Lung (tissue), 16 donors: ENCODE data around the gene TMEM213. TPM values are rescaled to one million over a fixed set of nuclear protein-coding genes. Genes with fewer than 3 reads are reported as not detected.

Source experiments
- ATAC-seq: fragments of 200-7000 bp; cut with Tn5 transposase; one replicate; pipeline ENCODE4 v1.9.1; 2020; ENCODE audit warnings: moderate number of reproducible peaks; ENCODE audit not compliant: insufficient read depth, low FRiP score
- DNase-seq, 3 donors: peaks; one replicate each; pipeline ENCODE4 v3.0.0-alpha.2; 2013 to 2017
- H3K27ac ChIP-seq, 2 donors: one replicate each; pipeline ENCODE4 v1.5.1; 2013; ENCODE audit warnings: mild to moderate bottlenecking in 2 of 2, moderate library complexity in 2 of 2, control low read depth in 1 of 2, inconsistent platforms in 1 of 2, low read depth in 1 of 2, low read length in 1 of 2
- H3K27me3 ChIP-seq, 3 donors: one replicate each; pipeline ENCODE4 v1.5.1; 2013; ENCODE audit warnings: low read length in 2 of 3; ENCODE audit not compliant: control insufficient read depth in 3 of 3, insufficient read depth in 3 of 3
- H3K36me3 ChIP-seq, 4 donors: one replicate each; pipeline ENCODE4 v1.5.1; 2013; ENCODE audit warnings: low read length in 4 of 4, mild to moderate bottlenecking in 1 of 4, moderate library complexity in 1 of 4; ENCODE audit not compliant: control insufficient read depth in 4 of 4, insufficient read depth in 4 of 4
- H3K4me1 ChIP-seq, 5 donors: one replicate each; pipeline ENCODE4 v1.5.1; 2013; ENCODE audit warnings: low read length in 5 of 5, mild to moderate bottlenecking in 2 of 5, moderate library complexity in 1 of 5; ENCODE audit not compliant: control insufficient read depth in 5 of 5, insufficient read depth in 5 of 5
- H3K4me3 ChIP-seq: one replicate; pipeline ENCODE4 v1.5.1; 2013; ENCODE audit warnings: mild to moderate bottlenecking, control low read depth, moderate library complexity
- H3K9ac ChIP-seq, 2 donors: one replicate each; pipeline ENCODE4 v1.5.1; 2013; ENCODE audit warnings: low read length in 2 of 2, control low read depth in 1 of 2; ENCODE audit not compliant: insufficient read depth in 1 of 2
- H3K9me3 ChIP-seq, 4 donors: one replicate each; pipeline ENCODE4 v1.5.1; 2013; ENCODE audit warnings: low read length in 3 of 4, mild to moderate bottlenecking in 1 of 4, moderate library complexity in 1 of 4; ENCODE audit not compliant: control insufficient read depth in 4 of 4, insufficient read depth in 3 of 4
- WGBS, 2 donors: extraction: QIAGEN DNeasy Blood & Tissue Kit; methylation state at CpG; one replicate each; pipeline ENCODE4 v1.1.7; 2013; 5-methylcytosine and 5-hydroxymethylcytosine counted together
- long read RNA-seq, 5 donors: transcript quantifications; one replicate each; lab custom pipeline, GENCODE V29; 2026
- polyA plus RNA-seq, 2 donors: library from polyadenylated mRNA; stranded (reverse); fragments of 200-250 nt; gene quantifications; one replicate each; pipeline ENCODE4 v1.2.1, GENCODE V29; 2013
- total RNA-seq, 2 donors: library from RNA; depleted of rRNA in 1 of 2; stranded (reverse); fragments of >200 nt in 1 of 2; gene quantifications; one replicate each; pipeline ENCODE4 v1.2.1, GENCODE V29; 2014 to 2021
- TF ChIP-seq, protein P1 (sequence below): IDR thresholded peaks from 2 replicates; pipeline ENCODE4 v1.5.1; 2012; ENCODE audit warnings: mild to moderate bottlenecking; ENCODE audit errors: control extremely low read depth, extremely low read depth
- donor health status: control.
- donor health status: control.
- donor health status: Bipolar disorder and iron deficiency.
- donor health status: healthy.
- donor health status: DM: yes; HTN: yes; CAD: no.

TMEM213 gene, protein sequence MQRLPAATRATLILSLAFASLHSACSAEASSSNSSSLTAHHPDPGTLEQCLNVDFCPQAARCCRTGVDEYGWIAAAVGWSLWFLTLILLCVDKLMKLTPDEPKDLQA
- total RNA-seq (1 to 10 TPM in 1 of 2 donors, not detected in 1; 2.0 TPM), polyA plus RNA-seq (under 1 TPM; 0.29 to 0.83 TPM)
- long read RNA-seq, donor 1, partial matches to known transcripts = 5 of 5 reads
- long read RNA-seq, donor 1, other reads (novel, unspliced or antisense) = 0 of 5 reads
- long read RNA-seq, donor 2 = 0 reads
- long read RNA-seq, donor 3, partial matches to known transcripts = 0 of 6 reads
- long read RNA-seq, donor 3, other reads (novel, unspliced or antisense) = 6 of 6 reads
- long read RNA-seq, donor 4, partial matches to known transcripts = 12 of 12 reads
- long read RNA-seq, donor 4, other reads (novel, unspliced or antisense) = 0 of 12 reads
- long read RNA-seq, donor 5, partial matches to known transcripts = 9 of 9 reads
- long read RNA-seq, donor 5, other reads (novel, unspliced or antisense) = 0 of 9 reads

DNA sequence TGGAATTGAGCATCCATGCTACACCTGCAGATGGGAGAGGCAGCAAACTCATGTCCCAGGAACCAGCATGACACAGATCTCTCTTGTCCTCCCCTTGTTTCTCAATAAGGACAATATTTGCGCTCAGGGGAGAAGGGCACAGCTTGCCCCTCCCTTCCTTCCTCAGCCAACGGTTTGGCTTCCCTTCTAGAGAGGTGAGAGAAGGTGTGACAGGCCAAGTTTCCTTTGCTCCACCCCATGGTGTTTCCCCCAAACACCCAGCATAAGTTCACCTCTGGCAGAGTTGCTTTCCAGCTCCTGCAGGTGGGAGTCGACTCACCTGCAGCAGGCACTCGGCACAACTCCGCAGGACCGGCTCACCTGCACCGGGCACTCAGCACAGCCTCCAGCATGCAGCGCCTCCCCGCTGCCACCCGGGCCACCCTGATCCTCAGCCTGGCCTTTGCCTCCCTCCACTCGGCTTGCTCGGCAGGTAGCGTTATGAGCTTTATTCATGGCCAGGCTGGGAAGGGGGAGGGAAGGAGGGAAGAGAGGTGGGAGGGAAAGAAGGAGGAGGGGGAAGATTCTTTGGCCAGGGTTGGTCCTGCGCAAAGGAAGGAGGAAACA is at the start of gene TMEM213, which contains the start of gene ATP6V0A4:
Gene TMEM213 (plus strand): TSS at position 280 of the 606 bp plus-strand sequence. CDS start 111 bp downstream, at position 391.
Gene ATP6V0A4 (minus strand): TSS at position 482 of the 606 bp plus-strand sequence. CDS start 26,949 bp downstream, outside the sequence.
- H3K27ac ChIP-seq = no peak within 1 kb of the TSS
- DNase-seq (peak in 2 of 3 donors; percentile 20 to 29), ATAC-seq (peak; percentile 28)
- 26 to 37% methylated on average over 14 of the region's 14 CpGs for WGBS, 2 donors
- H3K4me1 ChIP-seq = peaks cover 0 to 3% (median 0%) of the 10 kb centered on the region in 5 donors
- no peaks in the 10 kb centered on the region for H3K9me3 ChIP-seq
- H3K4me3 ChIP-seq = no peak within 1 kb of the TSS
- no peak within 1 kb of the TSS for H3K9ac ChIP-seq
- no peaks in the 10 kb centered on the region for H3K36me3 ChIP-seq
- H3K27me3 ChIP-seq = peaks cover 0 to 4% (median 0%) of the 10 kb centered on the region in 3 donors
- TF ChIP-seq, protein P1, sequence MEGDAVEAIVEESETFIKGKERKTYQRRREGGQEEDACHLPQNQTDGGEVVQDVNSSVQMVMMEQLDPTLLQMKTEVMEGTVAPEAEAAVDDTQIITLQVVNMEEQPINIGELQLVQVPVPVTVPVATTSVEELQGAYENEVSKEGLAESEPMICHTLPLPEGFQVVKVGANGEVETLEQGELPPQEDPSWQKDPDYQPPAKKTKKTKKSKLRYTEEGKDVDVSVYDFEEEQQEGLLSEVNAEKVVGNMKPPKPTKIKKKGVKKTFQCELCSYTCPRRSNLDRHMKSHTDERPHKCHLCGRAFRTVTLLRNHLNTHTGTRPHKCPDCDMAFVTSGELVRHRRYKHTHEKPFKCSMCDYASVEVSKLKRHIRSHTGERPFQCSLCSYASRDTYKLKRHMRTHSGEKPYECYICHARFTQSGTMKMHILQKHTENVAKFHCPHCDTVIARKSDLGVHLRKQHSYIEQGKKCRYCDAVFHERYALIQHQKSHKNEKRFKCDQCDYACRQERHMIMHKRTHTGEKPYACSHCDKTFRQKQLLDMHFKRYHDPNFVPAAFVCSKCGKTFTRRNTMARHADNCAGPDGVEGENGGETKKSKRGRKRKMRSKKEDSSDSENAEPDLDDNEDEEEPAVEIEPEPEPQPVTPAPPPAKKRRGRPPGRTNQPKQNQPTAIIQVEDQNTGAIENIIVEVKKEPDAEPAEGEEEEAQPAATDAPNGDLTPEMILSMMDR = no peak

DNA sequence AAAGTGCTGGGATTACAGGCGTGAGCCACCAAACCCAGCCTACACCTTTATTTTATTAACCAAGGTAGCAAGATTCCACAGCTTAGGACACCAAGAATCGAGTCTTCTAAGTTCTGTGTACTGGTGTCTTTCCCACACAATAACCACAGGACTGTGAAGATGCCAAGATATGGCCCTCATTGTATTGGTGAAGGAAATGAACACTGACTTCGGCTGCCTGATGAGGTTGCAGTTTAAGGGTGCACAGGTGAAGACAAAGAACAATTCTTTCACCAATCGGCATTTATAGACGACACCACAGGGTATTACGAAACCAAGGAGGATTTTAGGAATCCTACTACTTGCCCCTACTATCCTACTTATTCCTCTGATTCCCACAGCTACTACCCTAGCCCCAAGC is 49.1 kb upstream of the TMEM213 start:
- H3K9ac ChIP-seq = no peak overlapping the region
- H3K4me3 ChIP-seq = no peak overlapping the region
- DNase-seq (no peak), ATAC-seq (no peak)
- no peaks in the 10 kb centered on the region for H3K9me3 ChIP-seq
- peaks cover 0 to 4% (median 0%) of the 10 kb centered on the region in 5 donors for H3K4me1 ChIP-seq
- TF ChIP-seq, protein P1 = no peak
- 84 to 91% methylated on average over 6 of the region's 6 CpGs for WGBS, 2 donors
- no peaks in the 10 kb centered on the region for H3K27me3 ChIP-seq
- no peak overlapping the region for H3K27ac ChIP-seq
- H3K36me3 ChIP-seq = no peaks in the 10 kb centered on the region

DNA sequence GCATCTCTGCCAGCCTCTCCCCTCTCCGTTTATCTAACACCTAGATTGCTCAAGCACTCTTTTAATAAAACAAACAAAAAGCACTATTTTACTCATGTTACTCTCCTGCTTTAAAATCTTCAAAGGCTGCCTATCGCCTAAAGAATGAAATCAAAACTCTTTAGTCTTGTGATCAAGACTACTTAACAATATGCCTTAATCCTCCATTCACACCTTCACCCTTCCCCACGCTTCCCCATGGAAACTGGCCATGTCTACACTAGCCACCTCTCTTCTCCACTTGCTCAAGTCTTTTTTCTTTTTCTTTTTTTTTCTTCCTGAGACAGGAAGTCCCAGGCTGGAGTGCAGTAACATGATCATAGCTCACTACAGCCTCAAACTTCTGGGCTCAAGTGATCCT is 47.8 kb upstream of the TMEM213 start:
- Histone ChIP-seq H3K4me1 (peaks cover 0 to 4% (median 0%) of the 10 kb centered on the region in 5 donors), H3K4me3 (no peak overlapping the region), H3K27me3 (no peaks in the 10 kb centered on the region), H3K36me3 (no peaks in the 10 kb centered on the region), H3K9me3 (no peaks in the 10 kb centered on the region), H3K9ac (no peak overlapping the region), H3K27ac (no peak overlapping the region)
- TF ChIP-seq, protein P1 = no peak
- ATAC-seq (no peak), DNase-seq (peak; percentile 15 to 72 (median 18))
- WGBS, 2 donors = 61 to 79% methylated on average over 3 of the region's 3 CpGs
